ENCODE results near the gene F11R.
"Not testable (repeated sequence)": the region's sequence is repeated elsewhere in the genome, so short reads cannot be mapped to it uniquely, and the experiment has no call there.

F11R gene

DNA sequence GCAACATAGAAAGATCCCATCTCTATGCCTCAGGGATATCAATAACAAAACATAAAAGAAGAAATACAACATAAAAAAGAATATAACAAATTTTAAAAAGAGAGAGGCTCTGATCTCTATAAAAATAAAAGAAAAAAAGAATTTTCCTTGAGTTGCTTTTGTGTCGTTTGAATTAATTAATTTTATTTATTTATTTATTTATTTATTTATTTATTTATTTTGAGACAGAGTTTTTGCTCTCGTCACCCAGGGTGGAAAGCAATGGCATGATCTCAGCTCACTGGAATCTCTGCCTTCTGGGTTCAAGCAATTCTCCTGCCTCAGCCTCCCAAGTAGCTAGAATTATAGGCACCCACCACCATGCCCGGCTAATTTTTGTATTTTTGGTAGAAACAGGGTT, 8.5 kb downstream of the F11R start:
- DNase-seq (ENCODE audit: low read depth) = no peak

DNA sequence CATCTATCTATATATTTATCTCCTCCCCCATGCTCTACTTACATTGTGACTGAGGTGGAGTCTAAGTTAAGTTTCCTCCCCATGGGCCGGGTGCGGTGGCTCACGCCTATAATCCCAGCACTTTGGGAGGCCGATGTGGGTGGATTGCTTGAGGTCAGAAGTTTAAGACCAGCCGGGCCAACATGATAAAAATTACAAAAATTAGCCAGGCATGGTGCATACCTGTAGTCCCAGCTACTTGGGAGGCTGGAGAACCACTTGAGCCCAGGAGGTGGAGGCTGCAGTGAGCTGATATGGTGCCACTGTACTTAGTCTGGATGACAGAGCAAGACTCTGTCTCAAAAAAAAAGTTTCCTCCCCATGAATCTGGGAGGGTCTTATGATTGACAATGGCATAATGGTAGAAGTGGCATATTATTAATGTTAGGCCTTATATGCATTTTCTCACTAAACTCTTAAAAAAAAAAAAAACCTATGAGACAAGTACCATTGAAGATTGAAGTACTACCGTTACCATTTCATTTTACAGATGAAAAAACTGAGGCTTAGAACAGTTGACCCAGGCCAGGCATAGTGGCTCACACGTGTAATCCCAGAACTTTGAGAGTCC, 11.2 kb downstream of the F11R start:
- DNase-seq (ENCODE audit: low read depth) = no peak

DNA sequence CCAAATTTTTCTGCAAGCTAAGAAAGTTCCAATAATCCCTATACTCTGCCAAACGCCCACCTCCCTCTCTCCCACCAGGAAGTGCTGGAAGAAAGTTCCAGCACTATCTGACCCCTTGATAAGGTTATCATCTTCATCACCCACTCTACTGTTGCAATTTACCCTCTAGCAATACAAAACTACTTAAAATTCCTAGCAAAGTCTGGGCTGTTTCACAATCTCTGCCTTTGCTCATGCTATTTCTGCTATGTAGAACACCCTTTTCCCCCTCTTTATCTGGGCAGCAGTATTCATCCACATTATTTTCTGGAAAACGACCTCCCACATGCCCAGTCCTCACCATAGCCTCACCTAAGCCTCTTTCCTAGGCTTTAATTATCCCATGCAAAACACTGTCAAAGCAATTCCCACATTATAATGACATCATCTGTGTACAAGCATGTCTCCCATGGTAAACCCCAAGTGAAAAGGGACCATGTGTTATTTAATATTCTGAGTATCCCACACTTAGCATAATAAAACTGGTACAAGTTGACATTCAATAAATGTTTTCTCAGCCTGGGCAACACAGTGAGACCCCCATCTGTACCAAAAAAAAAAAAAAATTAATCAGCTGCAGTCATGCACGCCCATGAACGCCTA, 12.0 kb downstream of the F11R start:
- no peak for DNase-seq (ENCODE audit: low read depth)

DNA sequence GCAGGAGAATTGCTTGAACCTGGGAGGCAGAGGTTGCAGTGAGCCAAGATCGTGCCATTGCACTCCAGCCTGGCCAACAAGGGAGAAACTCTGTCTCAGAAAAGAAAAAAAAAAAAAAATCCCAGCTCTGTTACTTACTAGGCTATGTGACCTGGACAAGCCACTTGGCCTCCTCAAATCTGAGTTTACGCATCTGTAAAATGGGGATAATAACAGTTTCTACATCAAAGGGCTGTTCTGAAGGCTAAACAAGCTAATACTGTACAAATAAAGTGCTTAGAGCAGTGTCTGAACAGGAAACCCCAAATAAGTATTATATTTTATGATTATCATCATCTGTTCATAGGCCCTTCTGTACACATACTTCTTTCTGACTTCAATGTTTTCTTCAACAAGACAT, 13.6 kb downstream of the F11R start:
- no peak for DNase-seq (ENCODE audit: low read depth)

DNA sequence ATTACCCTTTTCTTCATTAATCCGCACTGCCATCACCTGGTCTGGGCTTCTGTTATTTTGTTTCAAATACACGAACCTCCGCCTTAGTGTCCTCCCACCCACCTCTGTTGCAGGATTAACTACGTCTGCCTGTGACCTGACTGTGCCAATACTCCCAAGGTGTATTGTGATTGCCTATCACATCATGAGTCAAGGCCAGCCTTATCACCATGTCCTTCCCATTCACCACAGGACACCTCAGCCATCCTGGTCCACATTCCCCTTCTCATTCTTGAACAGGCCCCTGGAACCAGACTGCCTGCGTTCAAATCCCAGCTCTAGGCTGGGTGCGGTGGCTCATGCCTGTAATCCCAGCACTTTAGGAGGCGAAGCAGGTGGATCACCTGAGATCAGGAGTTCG, 14.4 kb downstream of the F11R start:
- no peak for DNase-seq (ENCODE audit: low read depth)

DNA sequence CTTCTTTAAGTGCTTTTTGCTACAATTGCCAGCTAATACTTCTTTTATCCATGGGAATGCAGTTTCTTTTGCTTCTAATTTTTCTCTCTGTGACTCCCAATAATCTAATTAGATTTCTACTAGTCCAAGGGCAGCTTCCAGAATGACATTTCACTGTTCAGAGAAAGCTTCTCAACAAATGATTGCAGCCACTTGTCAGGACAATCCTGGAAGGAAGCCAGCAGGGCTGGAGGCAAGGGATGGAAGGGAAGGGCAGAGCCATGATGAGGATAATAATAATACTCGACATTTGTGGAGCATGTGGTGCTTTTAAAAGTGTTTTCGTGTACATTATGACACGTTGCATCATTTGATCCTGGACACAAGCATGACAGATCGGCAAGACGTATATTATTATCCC, 19.4 kb downstream of the F11R start:
- no peak for DNase-seq (ENCODE audit: low read depth)

DNA sequence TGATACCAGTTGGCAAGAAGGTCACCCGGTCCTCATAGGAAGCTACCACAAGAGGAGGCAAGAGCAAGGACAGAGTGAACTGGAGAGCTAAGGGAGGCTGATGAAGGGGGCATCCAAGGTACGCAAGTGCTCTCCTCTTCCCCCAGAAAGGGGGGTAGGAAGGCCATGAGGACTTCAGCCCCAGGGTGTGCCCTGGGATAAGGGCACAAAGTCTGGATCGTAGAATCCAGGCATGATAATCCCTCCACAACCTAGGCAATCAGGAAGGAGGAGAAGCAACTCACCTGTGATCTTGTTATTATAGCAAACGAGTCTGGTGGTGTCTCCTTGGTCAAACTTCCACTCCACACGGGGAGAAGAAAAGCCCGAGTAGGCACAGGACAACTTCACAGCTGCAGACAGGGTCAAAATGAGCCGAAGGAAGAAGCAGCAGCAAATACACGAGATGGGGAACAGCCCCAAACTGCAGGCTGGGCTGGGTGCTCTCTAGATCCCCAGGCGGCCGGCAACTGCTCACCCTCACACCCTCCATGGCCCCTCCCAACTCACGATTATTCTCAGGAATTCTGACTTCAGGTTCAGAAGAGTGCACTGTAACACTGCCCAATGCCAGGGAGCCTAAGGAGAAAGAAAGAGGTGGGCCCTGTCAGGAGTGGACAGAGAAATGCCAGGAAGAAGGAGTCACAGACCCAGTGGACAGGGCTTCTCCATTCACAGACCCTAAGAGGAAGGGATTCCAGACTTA, 20.0 kb downstream of the F11R start:
- DNase-seq (ENCODE audit: low read depth) = no peak

DNA sequence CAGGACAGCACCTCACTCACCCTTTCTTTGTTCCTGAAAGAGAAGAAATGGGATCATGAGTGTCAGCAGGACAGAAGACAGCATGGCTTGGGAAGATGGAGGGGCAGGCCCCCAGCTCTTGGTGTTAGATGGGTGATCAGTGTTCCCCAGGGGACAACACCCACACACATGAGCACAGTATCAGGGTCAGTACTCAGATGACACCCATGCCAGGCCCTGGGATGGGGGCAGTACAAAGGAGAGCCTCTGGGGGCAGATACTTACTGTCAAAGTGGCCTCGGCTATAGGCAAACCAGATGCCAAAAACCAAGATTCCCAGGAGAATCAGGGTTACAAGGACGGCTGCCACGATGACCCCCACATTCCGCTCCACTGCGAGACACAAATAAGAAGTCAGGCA, 21.6 kb downstream of the F11R start:
- DNase-seq (ENCODE audit: low read depth) = no peak

DNA sequence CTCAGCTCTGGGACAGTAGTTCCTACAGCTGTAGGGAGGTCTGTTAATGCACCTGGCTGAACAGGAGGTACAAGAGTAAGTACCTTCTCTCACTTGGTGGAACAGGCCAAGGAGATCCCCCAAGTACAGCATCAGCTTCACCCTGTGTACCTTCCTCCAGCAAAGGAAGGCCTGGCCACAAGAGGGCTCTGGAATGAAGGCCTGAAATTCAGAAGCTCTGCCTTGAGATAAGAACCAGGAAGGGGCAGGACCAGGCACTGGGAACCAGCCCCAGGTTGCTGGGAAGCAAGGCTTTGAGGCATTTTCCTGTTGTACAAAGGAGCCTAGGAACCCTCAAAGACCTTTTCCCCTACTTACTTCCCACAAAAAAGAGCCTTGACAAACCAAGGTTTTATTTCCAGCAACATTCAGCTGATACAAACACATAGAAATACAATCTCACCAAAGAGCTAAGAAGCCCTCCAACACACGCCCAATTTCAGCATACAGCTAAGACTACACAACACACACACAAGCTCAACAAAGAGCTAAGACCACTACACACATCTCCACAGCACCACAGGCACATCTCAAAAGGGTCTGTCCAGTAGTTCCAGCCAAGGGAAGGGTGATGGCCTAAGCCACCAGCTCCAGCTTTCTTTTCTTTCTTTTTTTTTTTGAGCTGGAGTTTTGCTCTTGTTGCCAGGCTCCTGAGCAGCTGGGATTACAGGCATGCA, 23.5 kb downstream of the F11R start:
- DNase-seq (ENCODE audit: low read depth) = peak; percentile 10

DNA sequence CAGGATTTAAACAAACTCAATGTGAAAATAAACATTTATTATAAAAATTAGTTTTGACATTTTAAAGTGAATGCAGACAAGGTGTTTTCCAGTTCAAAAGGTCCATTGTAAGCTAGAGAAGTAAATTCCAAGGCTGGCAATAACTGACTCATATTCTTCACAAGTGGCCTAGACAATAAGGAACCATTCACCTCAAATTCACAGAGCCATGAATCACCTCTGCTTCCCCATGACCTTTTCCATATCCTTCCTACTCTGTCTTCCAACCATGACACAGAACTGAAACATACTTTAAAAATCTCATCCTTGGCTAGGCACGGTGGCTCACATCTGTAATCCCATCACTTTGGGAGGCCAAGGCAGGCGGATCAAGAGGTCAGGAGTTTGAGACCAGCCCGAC, 24.8 kb downstream of the F11R start:
- no peak for DNase-seq (ENCODE audit: low read depth)

DNA sequence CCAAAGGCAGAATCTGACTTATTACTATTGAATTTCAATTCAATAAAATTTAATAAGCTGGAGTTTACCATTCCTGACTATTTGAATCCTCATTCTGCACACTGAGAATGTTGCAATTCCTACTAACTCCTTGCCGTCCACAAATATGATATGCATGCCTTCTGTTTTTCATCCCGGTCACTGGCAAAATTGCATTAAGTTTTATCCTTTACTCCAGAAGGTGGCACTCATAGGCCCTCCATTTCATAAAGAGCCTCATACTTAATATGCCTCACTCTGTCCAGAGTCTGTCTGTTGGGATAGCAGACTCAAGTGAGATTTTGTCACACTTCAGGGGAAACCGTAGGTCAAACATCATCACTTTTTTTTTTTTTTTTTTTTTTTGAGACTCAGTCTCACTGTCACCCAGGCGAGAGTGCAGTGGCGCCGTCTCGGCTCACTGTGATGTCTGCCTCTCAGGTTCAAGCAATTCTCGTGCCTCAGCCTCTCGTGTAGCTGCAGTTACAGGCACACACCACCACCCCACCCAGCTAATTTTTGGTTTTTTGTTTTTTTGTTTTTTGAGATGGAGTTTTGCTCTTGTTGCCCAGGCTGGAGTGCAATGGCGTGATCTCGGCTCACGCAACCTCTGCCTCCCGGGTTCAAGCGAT, 27.3 kb downstream of the F11R start:
- no peak for DNase-seq (ENCODE audit: low read depth)

DNA sequence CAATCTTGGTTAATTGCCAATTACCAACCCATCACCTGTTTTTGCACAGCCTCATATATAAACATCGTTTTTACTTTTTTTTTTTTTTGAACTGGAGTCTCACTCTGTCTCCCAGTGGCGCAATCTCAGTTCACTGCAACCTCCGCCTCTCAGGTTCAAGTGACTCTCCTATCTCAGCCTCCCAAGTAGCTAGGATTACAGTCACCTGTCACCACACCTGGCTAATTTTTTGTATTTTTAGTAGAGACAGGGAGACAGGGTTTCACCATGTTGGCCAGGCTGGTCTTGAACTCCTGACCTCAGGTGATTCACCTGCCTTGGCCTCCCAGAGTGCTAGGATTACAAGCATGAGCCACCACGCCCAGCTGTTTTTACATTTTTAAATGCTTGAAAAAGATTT, 28.9 kb downstream of the F11R start:
- not testable (repeated sequence) for DNase-seq (ENCODE audit: low read depth)

DNA sequence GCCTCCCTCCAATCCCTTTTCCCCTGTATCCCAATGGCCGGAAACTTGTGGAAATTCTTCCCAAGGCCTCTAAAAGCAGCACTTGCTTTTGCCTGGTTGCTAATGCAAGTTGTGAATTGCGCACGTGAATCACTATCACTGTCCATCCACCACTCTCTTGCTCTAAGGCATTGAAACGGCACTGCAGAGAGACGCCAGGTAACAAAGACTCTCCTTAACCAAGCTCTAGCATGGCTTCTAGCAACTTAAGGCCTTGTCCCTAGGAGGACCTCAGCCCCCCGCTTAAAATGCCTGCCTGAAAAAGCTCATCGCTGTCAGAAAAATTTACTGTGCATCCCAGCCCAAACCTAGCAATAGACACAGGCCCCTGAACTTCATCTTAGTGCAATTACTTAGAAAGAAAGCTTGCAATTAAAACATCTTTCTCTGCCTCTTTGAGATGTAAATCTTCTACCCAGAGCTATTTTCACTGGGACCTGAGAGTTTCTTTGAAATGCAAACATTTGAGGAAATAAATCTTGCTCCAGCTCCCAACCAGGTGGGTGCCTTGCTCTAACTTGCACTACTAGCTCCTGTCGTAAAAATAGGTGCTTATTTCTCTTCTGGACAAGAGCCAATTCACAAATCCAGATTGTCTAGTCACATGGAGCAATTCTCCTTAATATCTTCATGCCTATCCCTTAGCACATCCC, 33.4 kb downstream of the F11R start:
- DNase-seq (ENCODE audit: low read depth) = no peak

DNA sequence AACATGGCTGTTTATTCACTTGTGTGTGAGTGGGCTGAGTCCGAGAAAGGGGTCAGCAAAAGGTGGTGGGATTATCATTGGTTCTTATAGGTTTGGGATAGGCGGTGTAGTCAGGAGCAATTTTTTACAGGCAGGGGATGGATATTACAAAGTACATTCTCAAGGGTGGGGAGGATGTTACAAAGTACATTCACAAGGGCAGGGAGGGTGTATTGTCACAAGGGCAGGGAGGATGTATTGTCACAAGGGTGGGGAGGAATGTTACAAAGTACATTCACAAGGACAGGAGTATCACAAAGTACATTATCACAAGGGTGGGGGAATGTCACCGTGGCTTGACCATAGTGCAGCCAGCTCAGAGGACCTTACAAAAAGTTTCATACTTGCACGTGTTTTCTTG, 35.2 kb downstream of the F11R start:
- no peak for DNase-seq (ENCODE audit: low read depth)

DNA sequence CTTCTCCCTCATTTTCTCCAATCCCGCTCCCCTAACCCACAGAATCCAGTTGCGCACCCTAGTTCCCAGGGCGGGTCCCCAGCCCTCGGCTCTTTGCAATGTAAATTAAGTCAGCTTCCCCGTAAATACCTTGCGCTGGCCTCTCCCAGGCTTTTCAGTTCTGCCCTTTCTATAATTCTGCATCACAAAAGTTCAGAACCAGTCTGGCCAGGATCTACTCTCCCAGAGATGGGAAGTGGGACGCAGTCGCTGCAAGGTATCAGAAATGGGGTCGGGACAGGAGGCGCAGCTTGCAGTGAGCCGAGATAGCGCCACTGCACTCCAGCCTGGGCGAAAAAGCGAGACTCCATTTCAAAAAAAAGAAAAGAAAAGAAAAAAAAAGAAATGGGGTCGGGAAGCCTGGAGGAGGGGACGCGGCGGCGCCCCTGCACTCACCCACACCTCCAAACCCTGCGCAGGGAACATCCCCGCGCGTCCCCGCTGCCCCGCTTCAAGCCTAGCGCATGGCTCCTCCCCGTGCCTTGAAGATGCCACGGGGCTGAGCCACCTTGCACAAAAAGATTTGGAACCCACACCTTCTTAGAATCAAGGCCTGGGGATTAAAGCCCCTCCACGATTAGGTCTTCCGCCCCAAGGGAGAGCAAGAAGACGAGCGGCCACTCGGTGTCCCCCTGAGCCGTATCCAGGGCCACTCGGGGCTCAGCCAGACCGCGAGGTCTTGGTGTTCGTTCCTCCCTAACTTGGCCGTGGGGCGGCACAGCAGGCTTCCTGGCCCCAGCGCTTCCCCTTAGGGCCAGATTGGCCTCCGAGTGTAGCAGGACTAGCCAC, 39.2 kb downstream of the F11R start:
- DNase-seq (ENCODE audit: low read depth) = no peak

DNA sequence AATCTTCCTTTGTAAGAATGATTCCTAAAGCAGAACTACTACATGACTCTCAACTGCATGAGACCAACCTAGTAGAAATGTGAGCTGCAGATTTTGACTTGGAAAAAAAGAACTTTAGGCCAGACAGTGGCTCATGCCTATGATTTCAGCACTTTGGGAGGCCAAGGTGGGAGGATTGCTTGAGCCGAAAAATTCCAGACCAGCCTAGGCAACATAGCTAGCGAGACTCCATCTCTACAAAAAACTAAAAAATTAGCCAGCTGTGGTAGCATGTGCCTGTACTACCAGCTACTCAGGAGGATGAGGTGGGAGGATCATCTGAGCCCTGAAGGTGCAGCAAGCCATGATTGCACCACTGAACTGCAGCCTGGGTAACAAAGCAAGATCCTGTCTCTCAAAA, 41.7 kb downstream of the F11R start:
- no peak for DNase-seq (ENCODE audit: low read depth)

DNA sequence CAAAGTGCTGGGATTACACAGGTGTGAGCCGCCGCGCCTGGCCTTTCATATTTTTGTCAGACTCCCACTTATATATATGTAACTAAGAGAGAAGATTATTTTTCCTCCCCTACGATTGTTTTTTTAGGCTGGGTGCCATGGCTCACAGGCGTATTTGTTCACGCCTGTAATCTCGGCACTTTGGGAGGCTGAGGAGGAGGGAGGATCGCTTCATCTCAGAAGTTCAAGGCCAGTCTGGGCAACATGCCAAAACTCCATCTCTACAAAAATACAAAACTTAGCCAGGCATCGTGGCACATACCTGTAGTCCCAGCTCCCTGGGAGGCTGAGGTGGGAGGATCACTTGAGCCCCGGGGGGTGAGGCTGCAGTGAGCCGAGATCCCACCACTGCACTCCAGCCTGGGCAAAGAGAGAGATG, 42.4 kb downstream of the F11R start:
- no peak for DNase-seq (ENCODE audit: low read depth)

DNA sequence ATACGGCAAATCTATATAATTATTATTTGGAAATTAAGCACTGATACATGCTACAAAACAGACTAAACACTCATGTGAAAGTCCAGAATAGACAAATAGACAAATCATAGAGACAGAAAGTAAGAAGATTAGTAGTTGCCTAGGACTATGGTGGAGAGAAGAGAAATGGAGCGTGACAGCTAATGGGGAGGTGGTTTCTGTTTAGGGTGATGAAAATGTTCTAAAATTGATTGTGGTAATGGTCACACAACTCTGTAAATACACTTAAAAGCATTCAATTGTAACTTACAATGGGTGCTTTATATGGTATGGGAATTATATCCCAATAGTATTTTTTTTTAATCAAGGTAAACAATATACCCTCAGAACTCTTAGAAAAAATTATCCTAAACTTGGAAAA, 45.9 kb downstream of the F11R start:
- DNase-seq (ENCODE audit: low read depth) = no peak

DNA sequence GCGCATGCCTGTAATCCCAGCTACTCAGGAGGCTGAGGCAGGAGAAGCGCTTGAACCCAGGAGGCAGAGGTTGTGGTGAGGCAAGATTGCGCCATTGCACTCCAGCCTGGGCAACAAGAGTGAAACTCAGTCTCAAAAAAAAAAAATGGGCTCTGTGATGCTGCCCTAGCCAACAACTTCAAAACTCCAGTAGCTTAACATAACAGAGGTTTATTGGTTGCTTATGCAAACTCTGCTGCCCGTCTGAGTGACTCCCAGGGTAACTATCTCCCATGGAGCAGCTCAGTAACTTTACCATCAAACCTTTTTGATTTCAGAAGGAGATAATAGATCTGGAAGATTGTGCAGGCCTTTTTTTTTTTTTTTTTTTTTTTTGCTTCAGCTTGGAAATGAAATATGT, 47.5 kb downstream of the F11R start:
- DNase-seq (ENCODE audit: low read depth) = no peak

DNA sequence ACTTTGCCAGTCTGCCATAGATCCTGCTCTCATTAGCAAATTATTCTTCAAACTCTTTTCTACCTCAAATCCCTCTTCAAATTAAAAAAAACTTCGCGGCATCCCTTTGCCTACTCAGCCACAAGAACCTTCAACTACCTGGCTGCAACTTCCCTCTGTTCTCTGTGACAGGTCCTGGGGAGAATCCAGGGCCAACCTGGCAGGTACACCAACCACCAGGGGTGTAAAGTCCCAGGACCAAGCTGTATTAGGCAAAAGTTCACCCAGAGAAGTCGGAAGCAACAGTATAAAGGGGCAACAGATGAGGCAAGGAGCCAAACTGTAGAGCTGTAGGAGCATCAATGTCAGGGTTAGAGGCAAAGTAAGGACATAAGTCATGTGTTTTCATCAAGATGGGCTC, 48.0 kb downstream of the F11R start:
- no peak for DNase-seq (ENCODE audit: low read depth)

DNA sequence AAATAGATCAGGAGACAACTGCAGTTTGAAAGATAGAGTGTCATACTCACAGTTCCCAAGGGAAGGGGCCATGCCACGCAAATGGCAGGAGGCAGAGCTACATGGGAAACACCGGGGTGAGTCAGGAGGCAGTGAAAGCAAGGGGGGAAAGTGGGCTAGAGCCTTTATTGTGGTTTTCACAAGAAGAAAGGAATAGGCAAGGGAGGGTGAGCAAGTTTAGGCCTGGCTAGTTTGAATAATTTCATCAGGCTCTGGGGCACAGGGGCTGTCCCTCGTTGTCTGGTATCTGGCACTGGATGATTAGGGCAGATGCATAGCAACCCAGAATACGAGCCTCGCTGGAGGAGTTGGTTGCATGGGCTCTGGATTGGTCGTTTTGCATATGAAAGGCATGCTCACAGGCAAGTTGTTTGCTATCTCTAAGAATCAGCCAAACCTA, 49.3 kb downstream of the F11R start:
- no peak for DNase-seq (ENCODE audit: low read depth)
